ENCODE results near the gene RPS6KL1. TPM values are rescaled to one million over a fixed set of nuclear protein-coding genes. Genes with fewer than 3 reads are reported as not detected.
"Not testable (repeated sequence)": the region's sequence is repeated elsewhere in the genome, so short reads cannot be mapped to it uniquely, and the experiment has no call there.

The RPS6KL1 gene
- polyA plus RNA-seq, 4 donors, result 1.2 to 2.0 (median 1.6) TPM

GRCh38 chr14:74938531-74939495 lies 15.8 kb upstream of the RPS6KL1 start:
- DNase-seq (ENCODE audit: low read depth in 4 of 4, low spot score in 3 of 4), result no peak

DNA sequence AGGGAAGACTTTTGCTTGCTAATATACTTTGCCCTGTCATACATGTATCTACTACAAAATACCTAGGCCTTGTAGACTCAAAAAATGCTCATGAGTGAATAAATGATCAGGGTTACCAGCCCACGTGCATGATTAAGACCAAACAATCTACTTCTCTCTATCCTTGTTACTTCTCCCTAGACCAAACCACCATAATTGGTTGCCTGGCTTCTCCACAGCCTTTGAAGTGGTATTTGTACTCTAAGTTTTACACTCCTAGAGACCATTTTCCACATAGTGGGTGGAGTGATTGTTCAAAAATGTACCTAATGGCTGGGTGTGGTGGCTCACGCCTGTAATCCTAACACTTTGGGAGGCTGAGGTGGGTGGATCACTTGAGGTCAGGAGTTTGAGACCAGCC lies 14.1 kb upstream of the RPS6KL1 start:
- DNase-seq (ENCODE audit: low read depth in 4 of 4, low spot score in 3 of 4), result no peak

- no peak for DNase-seq (ENCODE audit: low read depth in 4 of 4, low spot score in 3 of 4)
Measured at GRCh38 chr14:74936731-74937130, 13.7 kb upstream of the RPS6KL1 start.

- DNase-seq (ENCODE audit: low read depth in 4 of 4, low spot score in 3 of 4), result no peak
Measured at GRCh38 chr14:74936151-74936550, 13.1 kb upstream of the RPS6KL1 start.

- no peak for DNase-seq (ENCODE audit: low read depth in 4 of 4, low spot score in 3 of 4)
Measured at GRCh38 chr14:74935360-74935680, 12.3 kb upstream of the RPS6KL1 start.

GRCh38 chr14:74934476-74935359 lies 11.7 kb upstream of the RPS6KL1 start:
- no peak for DNase-seq (ENCODE audit: low read depth in 4 of 4, low spot score in 3 of 4)

DNA sequence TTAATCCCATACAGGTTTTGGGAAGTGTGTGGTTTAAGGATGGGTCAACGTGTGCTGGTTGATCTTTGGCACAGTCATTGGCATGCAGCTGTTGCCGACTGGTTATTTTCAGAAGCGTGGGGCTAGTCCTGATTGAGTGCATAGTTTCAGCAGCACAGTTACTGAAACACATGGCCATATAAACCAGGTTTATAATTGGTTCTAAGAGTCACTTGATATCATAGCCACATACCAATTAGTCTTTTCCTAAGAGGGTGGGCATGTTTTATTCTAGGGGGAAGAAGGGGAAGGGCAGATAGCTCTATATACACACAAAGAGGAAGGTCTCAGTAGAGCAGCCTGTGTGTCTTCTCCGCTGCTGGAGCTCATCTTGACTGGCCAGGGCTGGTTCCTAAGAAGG lies 11.0 kb upstream of the RPS6KL1 start:
- no peak for DNase-seq (ENCODE audit: low read depth in 4 of 4, low spot score in 3 of 4)

- DNase-seq (ENCODE audit: low read depth in 4 of 4, low spot score in 3 of 4), result not testable (repeated sequence)
Measured at GRCh38 chr14:74932936-74933335, 9.9 kb upstream of the RPS6KL1 start.

- no peak for DNase-seq (ENCODE audit: low read depth in 4 of 4, low spot score in 3 of 4)
Measured at GRCh38 chr14:74932401-74932901, 9.4 kb upstream of the RPS6KL1 start.

DNA sequence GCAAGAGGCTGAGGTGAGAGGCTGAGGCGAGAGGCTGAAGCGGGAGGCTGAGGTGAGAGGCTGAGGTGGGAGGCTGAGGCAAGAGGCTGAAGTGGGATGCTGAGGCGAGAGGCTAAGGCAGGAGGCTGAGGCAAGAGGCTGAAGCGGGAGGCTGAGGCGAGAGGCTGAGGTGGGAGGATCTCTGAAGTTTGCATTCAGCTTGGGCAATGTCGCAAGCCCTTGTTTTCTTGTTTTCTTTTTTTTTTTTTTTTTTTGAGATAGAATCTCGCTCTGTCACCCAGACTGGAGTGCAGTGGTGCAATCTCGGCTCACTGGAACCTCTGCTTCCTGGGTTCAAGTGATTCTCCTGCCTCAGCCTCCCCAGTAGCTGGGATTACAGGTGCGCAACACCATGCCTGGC lies 8.7 kb upstream of the RPS6KL1 start:
- DNase-seq (ENCODE audit: low read depth in 4 of 4, low spot score in 3 of 4), result not testable (repeated sequence)

GRCh38 chr14:74929242-74929641 lies 6.2 kb upstream of the RPS6KL1 start:
- no peak for DNase-seq (ENCODE audit: low read depth in 4 of 4, low spot score in 3 of 4)

GRCh38 chr14:74927225-74927624 lies 4.2 kb upstream of the RPS6KL1 start:
- DNase-seq (ENCODE audit: low read depth in 4 of 4, low spot score in 3 of 4), result no peak

- no peak for DNase-seq (ENCODE audit: low read depth in 4 of 4, low spot score in 3 of 4)
Measured at GRCh38 chr14:74924061-74924460, 1.0 kb upstream of the RPS6KL1 start.

GRCh38 chr14:74921987-74922751 lies 891 bp downstream of the RPS6KL1 start:
- DNase-seq (ENCODE audit: low read depth in 4 of 4, low spot score in 3 of 4), result no peak

- no peak for DNase-seq (ENCODE audit: low read depth in 4 of 4, low spot score in 3 of 4)
Measured at GRCh38 chr14:74921053-74921620, 1.9 kb downstream of the RPS6KL1 start.

GRCh38 chr14:74920281-74920680 lies 2.8 kb downstream of the RPS6KL1 start:
- DNase-seq (ENCODE audit: low read depth in 4 of 4, low spot score in 3 of 4), result no peak

GRCh38 chr14:74919421-74920165 lies 3.5 kb downstream of the RPS6KL1 start:
- DNase-seq (ENCODE audit: low read depth in 4 of 4, low spot score in 3 of 4), result no peak

DNA sequence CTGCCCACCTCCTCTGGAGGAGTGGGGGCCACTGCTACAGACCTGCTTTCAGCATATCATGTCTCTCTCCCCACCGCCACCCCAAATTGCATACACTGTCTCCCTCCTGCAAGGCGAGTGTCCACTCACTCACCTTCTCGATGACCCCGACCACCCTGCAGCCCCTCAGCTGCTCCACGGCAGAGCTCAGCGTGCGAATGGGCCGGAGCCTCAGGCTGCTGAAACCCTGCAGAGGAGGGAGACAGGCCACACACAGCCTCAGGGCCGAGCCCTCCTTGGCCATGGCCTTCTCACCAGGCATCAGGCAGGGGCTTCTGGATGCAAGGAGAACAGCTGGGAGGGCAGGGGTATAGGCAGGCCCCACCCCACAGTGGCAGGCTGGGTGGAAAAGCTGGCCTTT lies 4.7 kb downstream of the RPS6KL1 start:
- no peak for DNase-seq (ENCODE audit: low read depth in 4 of 4, low spot score in 3 of 4)

DNA sequence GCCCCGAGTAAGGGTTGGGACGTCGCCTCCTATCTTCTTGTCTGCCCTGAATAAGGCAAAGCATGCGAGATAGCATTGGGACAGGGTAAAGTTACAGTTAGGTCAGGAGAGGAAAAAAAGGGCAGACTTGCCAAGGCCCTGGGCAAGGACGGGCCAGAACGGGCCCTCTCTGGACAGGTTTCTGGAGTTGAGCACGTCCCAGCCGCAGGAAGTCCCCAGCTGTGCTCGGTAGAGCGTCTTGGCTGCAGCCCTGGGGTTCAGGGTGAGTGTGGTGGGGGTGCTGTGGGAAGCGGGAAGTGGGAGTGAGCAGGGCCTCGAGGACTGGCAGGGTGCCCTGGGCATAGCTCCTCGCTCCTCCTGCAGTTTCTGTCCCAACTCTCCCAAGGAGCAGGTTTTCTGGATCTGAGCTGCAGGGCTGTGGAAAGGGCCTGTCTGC lies 5.4 kb downstream of the RPS6KL1 start:
- DNase-seq (ENCODE audit: low read depth in 4 of 4, low spot score in 3 of 4), result no peak

DNA sequence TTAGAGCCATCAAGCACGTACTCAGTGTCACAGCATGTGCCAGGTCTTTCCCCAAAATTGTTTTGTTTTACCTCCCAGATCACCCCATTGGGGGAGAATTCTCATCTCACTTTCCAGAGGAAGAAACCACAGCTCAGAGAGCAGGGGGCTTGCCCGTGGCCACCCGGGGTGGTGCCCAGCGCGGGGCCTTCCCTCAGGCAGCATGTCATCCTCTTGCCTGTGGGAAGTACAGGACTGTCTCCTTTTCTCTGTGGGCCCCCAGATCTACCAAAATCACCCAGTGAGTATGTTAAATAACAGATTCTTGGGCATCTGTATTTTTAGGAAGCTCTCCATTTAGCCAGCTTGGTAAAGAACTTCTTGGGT lies 5.9 kb downstream of the RPS6KL1 start:
- DNase-seq (ENCODE audit: low read depth in 4 of 4, low spot score in 3 of 4), result no peak
